Upper lobe of left lung (tissue), 4 donors: ENCODE measurements around the gene ACYP1.

Experiments
- CTCF ChIP-seq, 6 experiments: fragments of 450-650 bp in 4 of 6; fragments of 200-600 bp in 2 of 6; sonication (generic) in 2 of 6; IDR thresholded peaks; one replicate each; pipeline ENCODE4 v1.5.1; 2016 to 2019; ENCODE audit warnings: antibody characterized with exemption in 6 of 6
- EP300 ChIP-seq, 4 donors: sonication (generic); formaldehyde crosslinking; IDR thresholded peaks; one replicate each; pipeline ENCODE4 v1.5.1; 2017; ENCODE audit warnings: antibody characterized with exemption in 4 of 4, control low read depth in 2 of 4
- POLR2A ChIP-seq, 4 donors: fragments of 450-650 bp; IDR thresholded peaks; one replicate each; pipeline ENCODE4 v1.5.1; 2016 to 2017; ENCODE audit warnings: antibody characterized with exemption in 4 of 4, mild to moderate bottlenecking in 2 of 4
- POLR2AphosphoS5 ChIP-seq, 2 donors: sonication (generic); formaldehyde crosslinking; IDR thresholded peaks; one replicate each; pipeline ENCODE4 v1.5.1; 2017; ENCODE audit warnings: antibody characterized with exemption in 2 of 2

GRCh38 chr14:75025876-75026275, 37.9 kb downstream of the ACYP1 start:
- TF ChIP-seq CTCF (IDR thresholded peaks at IDR 0.05): no peak
- TF ChIP-seq POLR2AphosphoS5 (IDR thresholded peaks at IDR 0.05): no peak
- no peak for TF ChIP-seq POLR2A (IDR thresholded peaks at IDR 0.05)
- TF ChIP-seq EP300 (IDR thresholded peaks at IDR 0.05): no peak
